Naive thymus-derived CD8-positive, alpha-beta T cell (primary cell): ENCODE data around the gene MUC4. TPM values are rescaled to one million over a fixed set of nuclear protein-coding genes. Genes with fewer than 3 reads are reported as not detected.
A peak's percentile ranks its signal among the peaks of the same experiment; 100 is the strongest.
"Not testable (repeated sequence)": the region's sequence is repeated elsewhere in the genome, so short reads cannot be mapped to it uniquely, and the experiment has no call there.

ENCODE experiments used
- ATAC-seq, 2 donors: fragments of 150-1000 bp; cut with Tn5 transposase in 1 of 2; sonication (Bioruptor Pico), chemical (Tn5 transposase) in 1 of 2; 1 replicate in 1 of 2; 2 replicates in 1 of 2; pipeline ENCODE4 v1.10.0; 2021; ENCODE audit warnings: mild to moderate bottlenecking in 2 of 2, moderate library complexity in 2 of 2
- POLR2A ChIA-PET: fragments of 350-600 bp; sonication (Branson Sonifier 250); formaldehyde crosslinking; loops from one replicate; lab custom pipeline; 2021; ENCODE audit warnings: antibody characterized with exemption; lab: Charles Lee
- DNase-seq, 10 donors: peaks; one replicate each; pipeline versions ENCODE4 v3.0.0 to v3.0.0-alpha.2; 2020 to 2022
- H3K27ac Mint-ChIP-seq, 10 donors: one replicate each; pipeline ENCODE4 v1.8.0; 2020 to 2022; ENCODE audit warnings: mild to moderate bottlenecking in 10 of 10, mixed read lengths in 10 of 10, moderate library complexity in 4 of 10, inconsistent platforms in 1 of 10
- H3K27me3 Mint-ChIP-seq, 5 donors: one replicate each; pipeline ENCODE4 v1.8.0; 2021 to 2022; ENCODE audit warnings: mixed read lengths in 5 of 5
- H3K36me3 Mint-ChIP-seq, 3 donors: one replicate each; pipeline ENCODE4 v1.8.0; 2020 to 2022; ENCODE audit warnings: mixed read lengths in 3 of 3, mild to moderate bottlenecking in 2 of 3, inconsistent platforms in 1 of 3
- H3K4me1 Mint-ChIP-seq, 4 donors: one replicate each; pipeline ENCODE4 v1.8.0; 2021 to 2022; ENCODE audit warnings: mixed read lengths in 4 of 4
- H3K4me3 Mint-ChIP-seq, 10 donors: one replicate each; pipeline ENCODE4 v1.8.0; 2020 to 2022; ENCODE audit warnings: mild to moderate bottlenecking in 10 of 10, mixed read lengths in 10 of 10, moderate library complexity in 6 of 10, inconsistent platforms in 1 of 10
- H3K9me3 Mint-ChIP-seq, 9 donors: one replicate each; pipeline ENCODE4 v1.8.0; 2020 to 2022; ENCODE audit warnings: mixed read lengths in 9 of 9, mild to moderate bottlenecking in 3 of 9, inconsistent platforms in 1 of 9, moderate library complexity in 1 of 9
- polyA plus RNA-seq, 3 donors: library from polyadenylated mRNA; unstranded; fragments of 300-500 nt; fragmentation: Illumina TruSeq; gene quantifications; one replicate each; pipeline ENCODE4 v1.2.3, GENCODE V29; 2021
- total RNA-seq, 8 experiments: library from RNA in 2 of 8; stranded (reverse) in 2 of 8; gene quantifications; one replicate each; pipeline ENCODE4 v1.2.3 and lab custom pipeline; 2021 to 2026

MUC4 gene
- total and polyA plus RNA-seq, 5 experiments from 2014 or later = not detected

- H3K36me3 Mint-ChIP-seq = no peaks in the 10 kb centered on the region
- no peak overlapping the region for H3K4me3 Mint-ChIP-seq
- H3K27ac Mint-ChIP-seq = no peak overlapping the region
- no peak for ATAC-seq
- peaks cover 0 to 1% (median 0%) of the 10 kb centered on the region in 5 donors for H3K27me3 Mint-ChIP-seq
- DNase-seq = peak in 1 of 10 donors; percentile 43
- H3K4me1 Mint-ChIP-seq = no peaks in the 10 kb centered on the region
- POLR2A ChIA-PET = no interaction called here
- H3K9me3 Mint-ChIP-seq = no peaks in the 10 kb centered on the region
Measured at GRCh38 chr3:195829897-195830254, 18.1 kb upstream of the MUC4 start.

- ATAC-seq (no peak), DNase-seq (peak in 1 of 10 donors; percentile 23)
- Mint-ChIP-seq H3K36me3 (no peaks in the 10 kb centered on the region), H3K27ac (no peak overlapping the region), H3K4me3 (no peak overlapping the region), H3K27me3 (peaks cover 0 to 5% (median 0%) of the 10 kb centered on the region in 5 donors), H3K9me3 (no peaks in the 10 kb centered on the region), H3K4me1 (no peaks in the 10 kb centered on the region)
- POLR2A ChIA-PET = no interaction called here
Measured at GRCh38 chr3:195828762-195829161, 17.0 kb upstream of the MUC4 start.

GRCh38 chr3:195825857-195826804, 14.4 kb upstream of the MUC4 start:
- Mint-ChIP-seq H3K9me3 (no peaks in the 10 kb centered on the region), H3K4me1 (no peaks in the 10 kb centered on the region), H3K27ac (no peak overlapping the region), H3K36me3 (no peaks in the 10 kb centered on the region), H3K27me3 (peaks cover 0 to 7% (median 2%) of the 10 kb centered on the region in 5 donors), H3K4me3 (no peak overlapping the region)
- peak in 1 of 10 donors; percentile 58 for DNase-seq
- no peak for ATAC-seq
- POLR2A ChIA-PET = no interaction called here

DNA sequence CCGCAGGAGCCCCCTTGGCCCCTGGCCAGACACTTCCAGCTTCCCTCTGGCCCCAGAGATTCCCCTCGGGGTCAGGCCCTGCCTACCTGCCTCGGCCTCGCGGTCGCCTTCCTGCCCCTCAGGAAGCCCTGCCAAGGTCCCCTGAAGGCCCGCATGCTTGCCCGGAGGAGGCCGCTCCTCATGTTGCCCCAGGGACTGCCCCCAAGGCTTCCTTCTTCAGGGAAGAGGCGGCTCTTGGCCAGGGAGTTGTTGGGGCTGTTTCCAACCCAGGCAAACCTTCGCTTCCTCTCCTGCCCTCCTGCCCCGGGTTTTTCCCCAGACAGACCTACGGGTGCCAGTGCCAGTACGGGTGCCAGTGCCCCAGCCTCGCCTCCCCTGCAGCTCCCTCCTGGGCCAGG, 13.5 kb upstream of the MUC4 start:
- peak in 1 of 10 donors; percentile 62 for DNase-seq
- H3K9me3 Mint-ChIP-seq = no peaks in the 10 kb centered on the region
- H3K27ac Mint-ChIP-seq = no peak overlapping the region
- no peaks in the 10 kb centered on the region for H3K4me1 Mint-ChIP-seq
- H3K4me3 Mint-ChIP-seq = no peak overlapping the region
- ATAC-seq = no peak
- peaks cover 0 to 7% (median 2%) of the 10 kb centered on the region in 5 donors for H3K27me3 Mint-ChIP-seq
- POLR2A ChIA-PET = no interaction called here
- no peaks in the 10 kb centered on the region for H3K36me3 Mint-ChIP-seq

- not testable (repeated sequence) for H3K9me3 Mint-ChIP-seq, ATAC-seq, H3K36me3 Mint-ChIP-seq
Measured at GRCh38 chr3:195824425-195825190, 12.9 kb upstream of the MUC4 start.

GRCh38 chr3:195823999-195824398, 12.3 kb upstream of the MUC4 start:
- no peak for ATAC-seq

More at GRCh38 chr3:195824425-195825190, 12.9 kb upstream of the MUC4 start:
- POLR2A ChIA-PET, H3K27me3 Mint-ChIP-seq, H3K4me3 Mint-ChIP-seq, DNase-seq, H3K4me1 Mint-ChIP-seq, H3K27ac Mint-ChIP-seq: not testable (repeated sequence)

DNA sequence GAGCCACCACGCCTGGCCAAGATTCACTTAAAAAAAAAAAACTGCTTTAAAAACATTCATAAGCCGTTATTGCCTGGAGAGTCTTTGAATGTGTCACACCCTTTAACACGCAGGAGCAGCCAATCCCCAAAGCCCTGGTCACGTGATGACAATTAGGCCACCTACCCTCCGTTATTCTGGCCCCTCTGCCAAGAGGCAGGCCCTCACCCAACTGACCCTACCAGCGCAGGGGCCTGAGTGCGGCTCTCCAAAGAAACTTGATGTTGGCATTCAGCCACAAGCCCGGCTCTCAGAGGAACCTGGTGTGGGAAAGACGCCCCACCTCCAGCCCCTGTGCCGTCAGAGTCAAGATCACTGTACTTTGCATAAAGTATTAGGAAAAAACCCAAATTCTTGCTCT, 11.6 kb upstream of the MUC4 start:
- Mint-ChIP-seq H3K27me3 (peaks cover 0 to 7% (median 2%) of the 10 kb centered on the region in 5 donors), H3K27ac (no peak overlapping the region), H3K36me3 (no peaks in the 10 kb centered on the region), H3K9me3 (no peaks in the 10 kb centered on the region), H3K4me3 (no peak overlapping the region), H3K4me1 (no peaks in the 10 kb centered on the region)
- no peak for DNase-seq
- POLR2A ChIA-PET = no interaction called here
- no peak for ATAC-seq

More at GRCh38 chr3:195823999-195824398, 12.3 kb upstream of the MUC4 start:
- Mint-ChIP-seq H3K9me3 (no peaks in the 10 kb centered on the region), H3K27ac (no peak overlapping the region), H3K36me3 (no peaks in the 10 kb centered on the region), H3K4me3 (no peak overlapping the region), H3K4me1 (no peaks in the 10 kb centered on the region), H3K27me3 (peaks cover 0 to 7% (median 2%) of the 10 kb centered on the region in 5 donors)
- POLR2A ChIA-PET = no interaction called here
- no peak for DNase-seq

DNA sequence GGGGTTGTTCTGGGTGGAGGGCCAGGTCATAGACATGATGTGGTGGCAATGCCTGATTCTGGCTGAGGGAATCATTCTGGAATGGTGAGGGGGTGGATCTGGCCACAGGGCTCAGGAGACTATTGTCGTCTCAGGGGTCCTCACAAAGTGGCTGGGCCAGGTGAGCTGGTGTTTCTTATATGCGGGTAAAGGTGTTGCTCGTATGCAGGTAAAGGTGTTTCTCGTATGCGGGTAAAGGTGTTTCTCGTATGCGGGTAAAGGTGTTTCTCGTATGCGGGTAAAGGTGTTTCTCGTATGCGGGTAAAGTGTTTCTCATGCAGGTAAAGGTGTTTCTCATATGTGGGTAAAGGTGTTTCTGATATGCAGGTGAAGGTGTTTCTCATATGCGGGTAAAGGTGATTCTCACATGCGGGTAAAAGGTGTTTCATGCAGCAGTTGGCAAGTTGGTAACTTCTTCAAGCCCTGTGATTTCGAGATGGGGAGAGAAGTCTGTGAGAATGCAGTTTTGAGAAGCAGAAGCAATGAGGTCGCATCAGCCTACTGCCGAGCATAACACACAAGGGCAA, 10.5 kb upstream of the MUC4 start:
- H3K27ac Mint-ChIP-seq = no peak overlapping the region
- POLR2A ChIA-PET = no interaction called here

DNA sequence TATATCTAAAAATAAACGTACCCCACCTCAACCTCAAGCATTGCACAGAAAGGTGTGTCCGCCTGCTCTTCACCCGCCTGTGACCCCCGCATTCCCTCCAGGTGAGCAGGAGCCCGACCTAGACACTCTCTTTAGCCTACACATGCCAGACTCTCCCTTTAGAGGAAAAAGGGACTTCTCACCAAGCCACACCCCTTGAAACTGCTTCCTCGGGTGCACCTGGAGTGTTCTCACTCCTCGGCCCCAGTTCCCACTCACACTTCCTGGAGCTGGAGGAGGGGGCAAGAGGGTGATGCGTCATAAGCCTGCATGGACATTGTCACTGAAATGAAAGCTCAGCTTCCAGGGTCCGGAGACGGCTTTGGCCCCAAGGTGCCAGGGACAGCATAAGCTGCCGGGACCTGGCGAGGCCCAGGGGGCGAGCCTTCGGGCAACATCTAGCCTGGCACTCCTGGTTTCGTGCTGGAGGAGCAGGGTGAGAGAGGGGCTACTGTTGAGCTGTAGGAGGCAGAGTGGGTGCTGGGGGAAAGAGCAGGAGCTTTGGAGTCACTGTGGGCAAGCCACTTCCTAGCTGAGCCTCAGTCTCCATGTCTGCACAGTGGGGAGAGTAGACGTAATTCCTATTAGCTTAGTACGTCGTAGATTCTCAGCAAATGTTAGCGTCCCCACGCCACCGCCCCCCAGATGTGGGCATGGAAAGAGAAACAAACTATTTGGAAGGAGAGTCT, 9.8 kb upstream of the MUC4 start:
- POLR2A ChIA-PET = no interaction called here
- peak overlapping the region in 1 of 10 donors; percentile 18 for H3K27ac Mint-ChIP-seq

More for the DNA sequence above, 10.5 kb upstream of the MUC4 start:
- no peak overlapping the region for H3K4me3 Mint-ChIP-seq
- ATAC-seq (no peak), DNase-seq (no peak)
- H3K9me3 Mint-ChIP-seq = no peaks in the 10 kb centered on the region
- H3K36me3 Mint-ChIP-seq = no peaks in the 10 kb centered on the region
- H3K4me1 Mint-ChIP-seq = peaks cover 0 to 2% (median 0%) of the 10 kb centered on the region in 4 donors
- H3K27me3 Mint-ChIP-seq = peaks cover 0 to 7% (median 2%) of the 10 kb centered on the region in 5 donors

DNA sequence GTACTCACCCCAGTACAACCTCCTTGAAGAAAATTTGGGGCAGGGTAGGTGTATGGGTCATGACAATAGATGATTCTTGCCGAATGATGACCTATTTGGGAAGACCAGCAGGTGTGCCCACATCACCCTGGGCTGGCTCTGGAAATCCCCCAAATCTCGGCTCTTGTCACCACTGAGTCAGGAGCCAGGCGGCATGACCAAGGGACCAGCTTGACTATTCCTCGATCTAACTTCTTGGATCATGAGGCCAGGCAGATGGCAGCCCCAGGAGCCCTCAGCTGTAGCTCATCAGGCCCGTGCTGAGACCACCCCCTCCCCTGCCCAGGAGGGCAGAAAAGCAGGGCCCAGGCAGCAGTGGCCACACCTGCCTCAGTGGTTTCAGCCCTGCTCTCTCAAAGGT, 9.2 kb upstream of the MUC4 start:
- Mint-ChIP-seq H3K36me3 (no peaks in the 10 kb centered on the region), H3K27ac (no peak overlapping the region), H3K4me1 (peaks cover 0 to 2% (median 0%) of the 10 kb centered on the region in 4 donors), H3K27me3 (peaks cover 0 to 7% (median 2%) of the 10 kb centered on the region in 5 donors), H3K9me3 (peaks cover 0 to 1% (median 0%) of the 10 kb centered on the region in 9 donors), H3K4me3 (no peak overlapping the region)
- DNase-seq = no peak
- ATAC-seq = no peak
- POLR2A ChIA-PET = no interaction called here

More for the DNA sequence above, 9.8 kb upstream of the MUC4 start:
- Mint-ChIP-seq H3K4me3 (no peak overlapping the region), H3K27me3 (peaks cover 0 to 7% (median 2%) of the 10 kb centered on the region in 5 donors), H3K4me1 (peaks cover 0 to 2% (median 0%) of the 10 kb centered on the region in 4 donors), H3K36me3 (no peaks in the 10 kb centered on the region), H3K9me3 (peaks cover 0 to 1% (median 0%) of the 10 kb centered on the region in 9 donors)
- ATAC-seq (no peak), DNase-seq (no peak)

DNA sequence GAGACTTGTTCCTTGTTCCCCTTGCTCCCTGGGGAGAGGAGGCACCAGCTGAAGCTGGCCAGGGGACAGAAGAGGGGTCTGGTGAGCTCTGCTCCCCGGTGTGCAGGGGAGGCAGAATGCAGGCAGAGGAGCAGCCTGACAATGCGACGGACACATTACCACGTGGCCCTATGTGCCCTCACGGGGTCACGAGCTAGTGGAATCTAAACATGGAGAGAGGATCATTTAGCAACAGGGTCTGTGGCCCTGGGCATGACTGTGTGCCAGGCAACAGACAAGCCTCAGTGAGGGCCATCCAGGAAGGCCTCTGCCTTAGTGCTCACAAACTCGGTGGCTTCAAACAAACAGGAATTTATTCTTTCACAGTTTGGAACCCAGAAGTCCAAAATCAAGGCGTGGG, 8.5 kb upstream of the MUC4 start:
- DNase-seq = no peak
- H3K36me3 Mint-ChIP-seq = no peaks in the 10 kb centered on the region
- no peak for ATAC-seq
- H3K27me3 Mint-ChIP-seq = peaks cover 0 to 7% (median 2%) of the 10 kb centered on the region in 5 donors
- peaks cover 0 to 1% (median 0%) of the 10 kb centered on the region in 9 donors for H3K9me3 Mint-ChIP-seq
- no peak overlapping the region for H3K27ac Mint-ChIP-seq
- POLR2A ChIA-PET = no interaction called here
- peaks cover 0 to 2% (median 0%) of the 10 kb centered on the region in 4 donors for H3K4me1 Mint-ChIP-seq
- no peak overlapping the region for H3K4me3 Mint-ChIP-seq

DNA sequence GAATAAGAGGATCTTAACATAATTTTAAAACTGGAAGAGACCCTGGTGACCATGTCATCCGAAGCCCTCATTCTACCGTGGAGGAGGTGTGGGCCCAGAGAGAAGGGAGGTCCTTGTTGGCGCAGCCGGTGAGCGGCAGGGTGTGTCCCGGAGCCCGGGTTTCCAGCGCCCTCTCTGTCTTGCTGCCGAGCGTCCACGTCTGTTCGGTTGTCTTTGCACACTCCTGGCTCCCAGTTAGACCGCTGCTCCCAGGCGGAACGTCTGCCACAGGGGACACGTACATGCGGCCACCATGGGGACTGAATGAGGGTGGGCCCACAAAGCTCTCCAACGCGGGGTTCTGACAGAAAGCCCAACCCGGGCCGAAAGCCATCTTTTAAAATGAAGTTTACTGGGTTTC, 6.6 kb upstream of the MUC4 start:
- H3K36me3 Mint-ChIP-seq = no peaks in the 10 kb centered on the region
- ATAC-seq (no peak), DNase-seq (no peak)
- peaks cover 0 to 4% (median 2%) of the 10 kb centered on the region in 5 donors for H3K27me3 Mint-ChIP-seq
- peaks cover 0 to 2% (median 0%) of the 10 kb centered on the region in 4 donors for H3K4me1 Mint-ChIP-seq
- POLR2A ChIA-PET = no interaction called here
- H3K27ac Mint-ChIP-seq = no peak overlapping the region
- H3K9me3 Mint-ChIP-seq = peaks cover 0 to 1% (median 0%) of the 10 kb centered on the region in 9 donors
- H3K4me3 Mint-ChIP-seq = no peak overlapping the region
